ENCODE results near the gene FARS2.

The FARS2 gene

DNA sequence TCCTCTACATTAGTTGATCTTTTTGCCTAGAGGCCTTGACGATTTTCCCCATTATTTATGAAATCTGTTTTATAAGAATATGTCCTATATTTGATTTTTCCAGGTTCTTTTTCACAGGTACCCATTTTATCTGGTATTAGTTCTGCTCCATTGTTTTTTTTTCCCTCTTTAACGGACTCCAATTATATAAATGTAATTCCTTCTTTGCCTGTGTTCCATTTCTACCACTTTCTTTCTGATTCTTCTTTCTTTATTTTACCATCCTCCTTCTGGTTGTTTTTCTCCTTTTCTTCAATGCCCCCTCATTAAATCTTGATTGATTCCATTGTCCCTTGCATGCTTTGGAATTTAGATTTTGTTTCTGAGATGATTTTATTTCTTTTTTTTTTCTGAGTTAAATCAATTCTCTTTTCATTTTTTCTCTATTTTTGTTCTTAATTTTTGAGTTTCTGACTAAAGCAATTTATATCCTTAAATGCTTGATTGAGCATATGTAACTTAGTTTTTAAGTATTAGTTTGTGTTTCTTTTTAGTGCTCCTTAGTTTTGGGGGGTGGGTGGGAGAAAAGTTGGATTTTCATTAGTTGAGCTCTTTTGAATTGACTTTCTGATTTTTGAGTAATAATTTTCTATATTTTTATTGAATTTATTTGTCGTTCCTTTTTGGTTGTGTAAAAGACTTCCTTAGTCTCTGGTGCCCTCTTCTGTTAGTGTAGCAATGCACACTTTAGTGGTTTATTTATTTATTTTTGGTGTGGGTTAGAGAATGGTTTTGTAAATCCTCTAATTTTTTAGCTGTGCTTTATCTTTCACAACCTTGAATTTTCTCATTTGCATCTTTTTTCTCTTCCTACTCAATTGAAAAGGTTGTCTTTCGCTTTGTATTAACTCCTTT lies 140.8 kb downstream of the FARS2 start:
- TF ChIP-seq, protein P1, sequence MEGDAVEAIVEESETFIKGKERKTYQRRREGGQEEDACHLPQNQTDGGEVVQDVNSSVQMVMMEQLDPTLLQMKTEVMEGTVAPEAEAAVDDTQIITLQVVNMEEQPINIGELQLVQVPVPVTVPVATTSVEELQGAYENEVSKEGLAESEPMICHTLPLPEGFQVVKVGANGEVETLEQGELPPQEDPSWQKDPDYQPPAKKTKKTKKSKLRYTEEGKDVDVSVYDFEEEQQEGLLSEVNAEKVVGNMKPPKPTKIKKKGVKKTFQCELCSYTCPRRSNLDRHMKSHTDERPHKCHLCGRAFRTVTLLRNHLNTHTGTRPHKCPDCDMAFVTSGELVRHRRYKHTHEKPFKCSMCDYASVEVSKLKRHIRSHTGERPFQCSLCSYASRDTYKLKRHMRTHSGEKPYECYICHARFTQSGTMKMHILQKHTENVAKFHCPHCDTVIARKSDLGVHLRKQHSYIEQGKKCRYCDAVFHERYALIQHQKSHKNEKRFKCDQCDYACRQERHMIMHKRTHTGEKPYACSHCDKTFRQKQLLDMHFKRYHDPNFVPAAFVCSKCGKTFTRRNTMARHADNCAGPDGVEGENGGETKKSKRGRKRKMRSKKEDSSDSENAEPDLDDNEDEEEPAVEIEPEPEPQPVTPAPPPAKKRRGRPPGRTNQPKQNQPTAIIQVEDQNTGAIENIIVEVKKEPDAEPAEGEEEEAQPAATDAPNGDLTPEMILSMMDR (IDR thresholded peaks at IDR 0.05; ENCODE audit: insufficient read depth, low read length, poor library complexity, severe bottlenecking) = peak; percentile 57
- no peak for DNase-seq (ENCODE audit: extremely low read depth, insufficient read length)
- Histone ChIP-seq H3K27me3 (replicated peaks; ENCODE audit: control insufficient read depth, insufficient read depth, low read length) (no peaks in the 10 kb centered on the region), H3K36me3 (ENCODE audit: control insufficient read depth, insufficient read depth, low read length) (no peaks in the 10 kb centered on the region), H3K4me3 (replicated peaks; ENCODE audit: low read depth, low read length) (no peak overlapping the region)

DNA sequence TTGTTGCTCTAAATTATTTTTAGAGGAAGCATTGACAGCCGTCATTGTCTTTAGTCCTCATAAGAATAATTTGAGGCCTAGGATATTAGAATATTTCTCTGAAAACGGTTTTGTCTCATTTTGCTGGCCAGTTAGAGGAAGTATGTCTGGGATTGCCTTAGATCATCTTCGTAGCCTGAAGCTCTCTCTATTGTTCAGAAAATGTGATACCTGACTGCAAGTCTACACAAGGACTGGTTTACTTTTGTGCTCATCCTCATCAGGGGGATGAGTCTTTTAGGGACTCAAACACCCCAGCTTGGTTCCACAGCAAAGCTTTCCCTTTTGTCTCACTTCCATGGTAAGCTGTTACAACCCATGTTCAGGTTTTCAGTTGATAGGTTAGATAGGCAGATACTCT lies 141.8 kb downstream of the FARS2 start:
- TF ChIP-seq, protein P1 (IDR thresholded peaks at IDR 0.05; ENCODE audit: insufficient read depth, low read length, poor library complexity, severe bottlenecking) = no peak
- Histone ChIP-seq H3K4me3 (replicated peaks; ENCODE audit: low read depth, low read length) (no peak overlapping the region), H3K27me3 (replicated peaks; ENCODE audit: control insufficient read depth, insufficient read depth, low read length) (no peaks in the 10 kb centered on the region), H3K36me3 (ENCODE audit: control insufficient read depth, insufficient read depth, low read length) (no peaks in the 10 kb centered on the region)
- DNase-seq (ENCODE audit: extremely low read depth, insufficient read length) = no peak

DNA sequence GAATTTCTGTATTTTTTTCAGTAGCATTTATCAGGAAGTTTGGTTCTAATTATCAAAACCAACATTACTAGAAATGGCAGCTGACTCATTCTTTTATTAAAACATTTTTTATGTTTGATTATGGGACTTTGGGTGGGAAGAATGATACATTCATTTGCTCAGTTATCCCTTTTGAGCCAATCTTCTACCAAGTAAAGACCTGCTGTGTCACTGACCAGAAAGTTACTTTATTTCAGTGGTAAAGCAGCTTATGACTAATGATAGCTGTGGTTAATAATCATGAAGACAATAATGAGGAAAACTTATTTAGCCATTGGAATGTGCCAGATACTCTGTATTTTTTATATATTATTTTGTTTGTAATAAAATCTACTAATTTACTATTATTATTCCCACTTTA lies 142.3 kb downstream of the FARS2 start:
- Histone ChIP-seq H3K27me3 (replicated peaks; ENCODE audit: control insufficient read depth, insufficient read depth, low read length) (no peaks in the 10 kb centered on the region), H3K36me3 (ENCODE audit: control insufficient read depth, insufficient read depth, low read length) (no peaks in the 10 kb centered on the region), H3K4me3 (replicated peaks; ENCODE audit: low read depth, low read length) (no peak overlapping the region)
- no peak for DNase-seq (ENCODE audit: extremely low read depth, insufficient read length)
- TF ChIP-seq, protein P1 (IDR thresholded peaks at IDR 0.05; ENCODE audit: insufficient read depth, low read length, poor library complexity, severe bottlenecking) = no peak

DNA sequence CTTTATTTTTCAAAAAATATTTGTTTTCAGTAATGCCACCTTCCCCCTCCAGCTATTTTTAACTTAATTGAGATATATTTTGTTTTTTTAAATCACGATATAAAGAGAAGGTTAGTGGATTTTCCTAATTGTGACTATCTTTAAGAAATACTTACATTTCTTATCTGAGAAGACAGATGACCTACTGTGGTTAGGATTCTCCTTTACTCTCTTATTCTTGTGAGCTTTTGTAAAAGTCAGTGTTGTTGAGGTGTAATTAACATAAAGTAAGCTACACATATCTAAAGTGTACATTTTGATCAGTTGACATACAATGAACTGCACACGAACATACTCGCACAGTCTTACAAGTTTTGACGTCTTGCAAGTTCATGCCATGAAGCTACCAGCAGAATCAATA lies 144.7 kb downstream of the FARS2 start:
- no peak overlapping the region for H3K4me3 ChIP-seq (replicated peaks; ENCODE audit: low read depth, low read length)
- no peaks in the 10 kb centered on the region for H3K27me3 ChIP-seq (replicated peaks; ENCODE audit: control insufficient read depth, insufficient read depth, low read length)
- no peak for DNase-seq (ENCODE audit: extremely low read depth, insufficient read length)
- TF ChIP-seq, protein P1 (IDR thresholded peaks at IDR 0.05; ENCODE audit: insufficient read depth, low read length, poor library complexity, severe bottlenecking) = no peak
- H3K36me3 ChIP-seq (ENCODE audit: control insufficient read depth, insufficient read depth, low read length) = no peaks in the 10 kb centered on the region; the same call in 1 of the 2 replicates

DNA sequence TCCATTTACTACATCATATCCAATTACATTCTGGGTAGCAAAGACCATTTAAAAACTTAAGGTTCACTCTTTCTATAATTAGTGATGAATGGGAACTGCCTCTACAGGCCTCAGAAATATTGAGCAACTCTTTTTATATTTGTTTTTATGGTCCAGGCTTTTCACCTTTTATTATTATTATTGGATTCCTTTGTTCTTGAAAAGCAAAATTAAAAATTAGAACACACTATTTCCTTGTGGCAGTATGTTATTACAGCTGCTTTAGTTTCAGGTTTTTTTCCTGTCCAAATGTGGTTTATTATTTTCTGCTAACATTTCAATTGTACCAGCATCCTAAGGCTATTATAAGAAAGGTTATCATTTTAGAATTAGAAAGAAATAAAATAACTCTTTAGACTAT lies 150.1 kb downstream of the FARS2 start:
- no peak for DNase-seq (ENCODE audit: extremely low read depth, insufficient read length)
- Histone ChIP-seq H3K4me3 (replicated peaks; ENCODE audit: low read depth, low read length) (no peak overlapping the region), H3K27me3 (replicated peaks; ENCODE audit: control insufficient read depth, insufficient read depth, low read length) (no peaks in the 10 kb centered on the region), H3K36me3 (ENCODE audit: control insufficient read depth, insufficient read depth, low read length) (no peaks in the 10 kb centered on the region; the same call in 1 of the 2 replicates)
- TF ChIP-seq, protein P1 (IDR thresholded peaks at IDR 0.05; ENCODE audit: insufficient read depth, low read length, poor library complexity, severe bottlenecking) = no peak
